Adipocyte (in vitro differentiated cells): ENCODE measurements around the gene PREP.

Experiments
- DNase-seq: peaks from one replicate; pipeline ENCODE4 v3.0.0-alpha.2; 2015; ENCODE audit warnings: low read depth
- H3K27me3 ChIP-seq: replicated peaks from 2 replicates; pipeline ENCODE4 v1.7.0; 2013; ENCODE audit warnings: mild to moderate bottlenecking, low read length, moderate library complexity; ENCODE audit not compliant: control insufficient read depth, insufficient read depth
- H3K36me3 ChIP-seq: 2 replicates; pipeline ENCODE4 v1.7.0; 2013; ENCODE audit warnings: low read length, mild to moderate bottlenecking, moderate library complexity; ENCODE audit not compliant: control insufficient read depth, insufficient read depth, severe bottlenecking
- H3K4me1 ChIP-seq: 2 replicates; pipeline ENCODE4 v1.7.0; 2013; ENCODE audit warnings: mild to moderate bottlenecking, low read length, moderate library complexity; ENCODE audit not compliant: control insufficient read depth, insufficient read depth
- H3K4me3 ChIP-seq: 2 replicates; pipeline ENCODE4 v1.7.0; 2013; ENCODE audit warnings: mild to moderate bottlenecking, low read length, moderate library complexity
- H3K9ac ChIP-seq: 2 replicates; pipeline ENCODE4 v1.7.0; 2013; ENCODE audit warnings: mild to moderate bottlenecking, low read length, moderate library complexity
- H3K9me3 ChIP-seq: 2 replicates; pipeline ENCODE4 v1.7.0; 2013; ENCODE audit warnings: mild to moderate bottlenecking, low read length, moderate library complexity; ENCODE audit not compliant: control insufficient read depth

PREP gene

DNA sequence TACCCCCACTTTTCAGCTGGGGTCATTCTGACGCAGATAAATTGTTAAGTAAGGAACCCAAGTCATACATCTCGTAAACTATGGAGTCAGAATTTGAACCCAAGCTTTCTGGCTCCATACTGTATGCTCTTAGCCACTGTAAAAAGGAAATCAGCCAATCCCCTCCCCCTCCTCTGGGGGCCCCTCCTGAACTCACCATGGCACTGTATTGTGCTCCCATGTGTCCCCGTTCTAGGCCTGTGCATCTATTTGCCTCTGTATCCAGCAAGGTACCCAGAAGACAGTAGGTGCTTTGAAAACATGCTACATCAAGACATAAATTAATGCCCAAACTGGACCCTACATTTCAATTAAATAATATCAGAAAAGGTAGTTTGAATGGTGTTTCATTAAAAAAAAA is 98.5 kb downstream of the PREP start:
- Histone ChIP-seq H3K4me1 (peaks cover 2% of the 10 kb centered on the region), H3K4me3 (no peak overlapping the region), H3K36me3 (peaks cover 27% of the 10 kb centered on the region), H3K9ac (no peak overlapping the region), H3K9me3 (no peaks in the 10 kb centered on the region), H3K27me3 (no peaks in the 10 kb centered on the region)
- no peak for DNase-seq

DNA sequence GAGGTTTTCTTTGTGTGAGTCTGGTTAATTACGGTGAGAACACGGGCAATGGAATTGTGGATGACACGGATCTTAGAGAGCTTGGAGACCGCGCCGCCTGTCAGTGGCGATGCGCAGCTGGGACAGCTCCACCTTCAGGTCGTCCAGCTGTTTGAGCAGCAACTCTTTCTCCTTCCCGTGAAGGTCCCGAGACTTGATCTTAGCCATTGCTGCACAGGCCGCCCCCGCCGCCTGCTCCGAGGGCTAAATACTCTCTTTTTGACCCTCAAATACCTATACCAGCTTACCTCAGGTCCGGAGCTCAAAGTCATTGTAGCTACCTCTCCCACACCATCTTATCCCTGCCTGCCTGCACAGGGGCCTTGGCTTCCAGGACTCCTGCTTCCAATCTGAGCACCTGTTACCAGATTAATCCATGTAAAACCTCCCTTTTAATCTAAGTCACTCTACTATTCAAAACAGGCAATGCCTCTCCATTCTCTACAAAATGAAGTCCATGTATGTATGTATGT is 100.2 kb downstream of the PREP start:
- no peak overlapping the region for H3K9ac ChIP-seq
- no peaks in the 10 kb centered on the region for H3K9me3 ChIP-seq
- peaks cover 33% of the 10 kb centered on the region for H3K36me3 ChIP-seq
- H3K4me3 ChIP-seq: no peak overlapping the region
- no peaks in the 10 kb centered on the region for H3K4me1 ChIP-seq
- H3K27me3 ChIP-seq: no peaks in the 10 kb centered on the region
- no peak for DNase-seq

DNA sequence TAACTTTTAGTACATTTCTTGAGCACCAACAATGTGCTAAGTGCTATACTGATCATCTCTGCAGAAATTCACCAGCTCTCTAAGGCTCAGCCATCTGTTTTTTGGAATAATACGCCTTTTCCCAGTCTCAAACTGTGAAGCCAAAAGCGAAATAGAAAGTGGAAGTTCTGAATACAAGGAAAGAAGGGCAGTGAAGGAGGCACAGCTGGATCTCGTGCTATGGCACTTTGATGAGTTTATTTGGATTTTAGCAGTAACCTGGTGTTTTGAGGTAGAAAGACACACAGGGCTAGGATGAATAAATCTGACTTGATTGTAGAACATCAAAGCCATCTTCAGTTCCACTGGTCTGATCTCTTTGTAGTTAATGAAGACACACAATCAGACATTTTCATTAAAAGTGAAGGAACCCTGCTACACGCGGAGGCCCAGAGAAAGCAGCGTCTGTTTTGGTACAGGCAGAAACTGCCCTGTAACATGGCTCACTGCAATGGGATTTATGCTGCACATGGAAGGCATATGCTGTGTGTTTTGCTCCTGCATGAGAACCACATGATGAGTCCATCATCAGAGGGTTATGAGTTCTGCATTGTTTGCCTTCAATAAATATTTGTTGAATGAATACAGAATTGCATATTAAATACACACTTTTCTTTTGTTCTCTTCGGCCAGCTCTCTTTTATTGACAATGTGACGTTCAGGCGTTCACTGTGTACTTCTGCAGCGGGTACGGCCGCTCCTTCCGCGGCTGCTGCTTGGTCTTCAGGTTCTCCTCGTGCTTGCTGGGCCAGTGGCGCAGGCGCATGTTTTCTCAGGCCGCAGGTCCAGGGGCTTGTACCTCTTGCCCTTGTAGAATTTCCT is 100.9 kb downstream of the PREP start:
- Histone ChIP-seq H3K9me3 (no peaks in the 10 kb centered on the region), H3K4me1 (no peaks in the 10 kb centered on the region), H3K27me3 (no peaks in the 10 kb centered on the region), H3K4me3 (no peak overlapping the region), H3K9ac (no peak overlapping the region), H3K36me3 (peaks cover 28% of the 10 kb centered on the region)
- no peak for DNase-seq

DNA sequence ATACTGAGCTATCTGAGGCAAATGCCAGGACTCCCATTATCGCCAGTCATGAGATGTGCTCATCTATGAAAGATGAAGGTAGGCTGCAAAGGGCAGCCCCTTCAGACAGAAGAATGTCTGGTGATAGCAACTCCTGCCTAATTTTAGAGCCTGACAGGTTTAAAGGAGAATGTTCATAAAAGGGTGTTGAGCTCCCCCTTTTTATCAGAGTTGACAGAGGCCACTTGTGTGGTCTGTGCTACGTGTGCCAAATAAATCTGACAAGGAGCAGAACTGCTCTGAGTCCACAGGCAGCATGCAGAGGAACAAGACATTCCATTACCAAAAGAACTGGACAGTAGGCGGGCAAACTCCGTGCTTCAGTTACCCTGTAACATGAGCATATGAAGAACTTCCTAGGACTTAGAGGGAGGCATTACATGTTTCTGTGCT is 101.8 kb downstream of the PREP start:
- no peak overlapping the region for H3K9ac ChIP-seq
- H3K4me1 ChIP-seq: no peaks in the 10 kb centered on the region
- no peak overlapping the region for H3K4me3 ChIP-seq
- no peaks in the 10 kb centered on the region for H3K27me3 ChIP-seq
- H3K9me3 ChIP-seq: no peaks in the 10 kb centered on the region
- DNase-seq: peak; percentile 31
- peaks cover 27% of the 10 kb centered on the region for H3K36me3 ChIP-seq

DNA sequence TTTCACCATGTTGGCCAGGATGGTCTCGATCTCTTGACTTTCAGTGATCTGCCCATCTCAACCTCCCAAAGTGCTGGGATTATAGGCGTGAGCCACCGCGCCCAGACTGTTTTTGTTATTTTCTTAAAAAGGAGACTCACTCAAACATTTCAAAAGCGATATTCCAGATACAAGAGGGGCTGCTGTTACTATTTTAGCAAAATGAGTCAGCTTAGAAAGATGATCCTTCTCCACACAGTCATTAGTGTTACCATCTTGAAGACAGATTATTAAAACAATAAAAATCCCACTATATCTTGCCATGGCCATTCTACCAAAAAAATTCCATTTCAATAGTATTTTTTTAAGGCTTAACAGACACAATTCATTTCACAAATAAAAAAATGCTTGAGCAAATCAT is 102.8 kb downstream of the PREP start:
- H3K9me3 ChIP-seq: no peaks in the 10 kb centered on the region
- H3K36me3 ChIP-seq: peaks cover 27% of the 10 kb centered on the region
- H3K4me1 ChIP-seq: no peaks in the 10 kb centered on the region
- H3K4me3 ChIP-seq: no peak overlapping the region
- no peak overlapping the region for H3K9ac ChIP-seq
- no peaks in the 10 kb centered on the region for H3K27me3 ChIP-seq
- DNase-seq: no peak

DNA sequence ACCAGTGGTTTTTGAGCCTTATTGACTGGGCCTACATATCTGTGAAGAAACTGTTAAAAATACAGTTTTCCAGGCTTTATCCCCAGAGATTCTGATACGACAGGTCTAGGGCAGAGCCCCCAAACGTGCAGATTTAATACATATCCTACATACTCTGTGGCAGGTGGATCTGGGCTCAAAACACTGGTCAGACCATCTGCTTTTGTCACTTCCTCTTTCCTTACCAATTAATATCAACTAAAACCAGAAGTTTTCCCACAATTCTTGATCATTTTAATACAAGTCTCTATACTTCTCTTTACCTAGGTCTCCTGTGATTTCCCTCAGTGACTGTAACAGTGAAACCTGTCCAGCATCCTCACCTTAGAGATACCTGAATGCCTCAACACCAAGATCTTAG is 108.8 kb downstream of the PREP start:
- Histone ChIP-seq H3K27me3 (no peaks in the 10 kb centered on the region), H3K36me3 (peaks cover 11% of the 10 kb centered on the region), H3K4me1 (no peaks in the 10 kb centered on the region), H3K9ac (no peak overlapping the region), H3K4me3 (no peak overlapping the region), H3K9me3 (no peaks in the 10 kb centered on the region)
- no peak for DNase-seq

DNA sequence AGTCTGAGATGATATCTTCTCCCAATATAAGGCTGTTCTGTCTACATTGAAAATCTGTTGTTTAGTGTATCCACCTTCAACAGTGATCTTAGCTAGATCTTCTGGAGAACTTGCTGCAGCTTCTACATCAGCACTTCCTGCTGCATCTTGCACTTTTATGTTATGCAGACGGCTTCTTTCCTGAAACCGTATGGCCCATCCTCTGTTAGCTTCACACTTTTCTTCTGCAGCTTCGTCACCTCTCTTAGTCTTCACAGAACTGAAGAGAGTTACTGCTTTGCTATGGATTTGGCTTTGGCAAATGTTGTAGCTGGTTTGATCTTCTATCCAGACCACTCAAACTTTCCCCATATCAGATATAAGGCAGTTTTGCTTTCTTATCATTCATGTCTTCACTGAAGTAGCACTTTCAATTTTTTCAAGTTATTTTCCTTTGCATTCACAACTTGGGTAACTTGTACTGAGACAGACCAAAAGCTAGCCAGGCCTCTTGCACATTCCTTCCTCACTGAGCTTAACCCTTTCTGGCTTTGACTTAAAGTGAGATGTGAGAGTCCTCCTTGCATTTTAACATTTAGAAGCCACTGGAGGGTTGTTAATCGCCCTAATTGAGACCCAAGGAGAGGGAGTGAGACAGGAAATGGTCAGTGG is 110.1 kb downstream of the PREP start:
- no peaks in the 10 kb centered on the region for H3K4me1 ChIP-seq
- H3K27me3 ChIP-seq: no peaks in the 10 kb centered on the region
- H3K4me3 ChIP-seq: no peak overlapping the region
- H3K9me3 ChIP-seq: no peaks in the 10 kb centered on the region
- no peak overlapping the region for H3K9ac ChIP-seq
- peaks cover 12% of the 10 kb centered on the region for H3K36me3 ChIP-seq
- no peak for DNase-seq

DNA sequence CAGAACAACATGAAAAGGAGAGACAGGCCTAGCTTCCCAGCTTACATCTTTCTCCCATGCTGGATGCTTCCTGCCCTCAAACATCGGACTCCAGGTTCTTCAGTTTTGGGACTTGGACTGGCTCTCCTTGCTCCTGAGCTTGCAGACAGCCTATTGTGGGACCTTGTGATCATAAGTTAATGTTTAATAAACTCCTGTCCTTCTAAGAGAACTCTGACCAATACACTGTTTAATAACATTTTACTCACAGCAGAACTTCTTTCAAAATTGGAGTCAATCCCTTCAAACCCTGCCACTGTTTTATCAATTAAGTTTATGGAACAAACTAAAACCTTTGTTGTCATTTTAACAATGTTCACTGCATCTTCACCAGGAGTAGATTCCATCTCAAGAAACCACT is 111.4 kb downstream of the PREP start:
- no peak overlapping the region for H3K9ac ChIP-seq
- peaks cover 18% of the 10 kb centered on the region for H3K36me3 ChIP-seq
- H3K9me3 ChIP-seq: no peaks in the 10 kb centered on the region
- H3K27me3 ChIP-seq: no peaks in the 10 kb centered on the region
- no peaks in the 10 kb centered on the region for H3K4me1 ChIP-seq
- DNase-seq: no peak
- H3K4me3 ChIP-seq: no peak overlapping the region

DNA sequence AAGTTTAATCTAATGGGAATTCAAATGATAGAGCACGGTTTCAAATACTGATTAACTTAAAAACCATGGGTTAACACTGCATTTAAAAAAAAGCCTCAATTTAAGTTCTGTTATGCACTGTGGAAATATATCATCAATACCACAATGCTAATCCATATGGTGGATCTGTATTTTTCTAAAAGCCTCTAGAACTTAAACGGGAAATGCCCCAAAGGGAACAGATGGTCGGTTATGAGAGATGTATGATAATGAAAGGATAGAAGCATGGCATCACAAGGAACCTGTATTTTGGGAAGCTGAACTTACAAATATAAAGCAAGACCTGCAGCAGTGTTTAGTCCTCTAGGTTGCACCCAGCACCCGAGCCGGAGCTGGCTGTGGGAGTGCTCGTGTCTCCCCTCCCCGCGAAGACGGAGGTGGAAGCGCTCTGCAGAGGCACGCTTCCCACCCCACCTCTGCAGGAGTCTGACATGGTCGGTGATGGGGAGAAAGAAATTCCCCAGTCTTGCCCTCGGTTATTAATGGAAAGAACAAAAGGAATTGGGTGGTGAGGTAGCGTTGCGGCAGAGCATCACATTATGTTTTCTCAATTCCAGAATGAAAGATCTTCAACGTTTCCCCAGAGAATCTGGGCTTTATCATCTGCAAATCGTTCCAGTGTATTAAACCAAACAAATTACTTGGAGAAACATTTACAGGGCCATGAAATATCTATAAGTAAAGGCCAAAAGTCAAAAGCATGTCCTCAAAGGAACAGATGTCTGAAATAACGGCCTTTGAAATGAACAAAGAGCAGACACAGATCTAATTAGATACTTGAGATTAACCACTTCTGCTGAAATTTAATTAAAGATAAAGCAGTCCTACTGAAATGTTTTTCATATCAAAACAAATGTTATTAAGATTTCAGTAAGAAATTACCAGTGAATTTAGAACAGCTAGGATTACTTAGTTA is 120.0 kb downstream of the PREP start:
- Histone ChIP-seq H3K27me3 (no peaks in the 10 kb centered on the region), H3K9ac (no peak overlapping the region), H3K4me1 (no peaks in the 10 kb centered on the region), H3K4me3 (no peak overlapping the region), H3K36me3 (peaks cover 70% of the 10 kb centered on the region), H3K9me3 (no peaks in the 10 kb centered on the region)
- DNase-seq: no peak

DNA sequence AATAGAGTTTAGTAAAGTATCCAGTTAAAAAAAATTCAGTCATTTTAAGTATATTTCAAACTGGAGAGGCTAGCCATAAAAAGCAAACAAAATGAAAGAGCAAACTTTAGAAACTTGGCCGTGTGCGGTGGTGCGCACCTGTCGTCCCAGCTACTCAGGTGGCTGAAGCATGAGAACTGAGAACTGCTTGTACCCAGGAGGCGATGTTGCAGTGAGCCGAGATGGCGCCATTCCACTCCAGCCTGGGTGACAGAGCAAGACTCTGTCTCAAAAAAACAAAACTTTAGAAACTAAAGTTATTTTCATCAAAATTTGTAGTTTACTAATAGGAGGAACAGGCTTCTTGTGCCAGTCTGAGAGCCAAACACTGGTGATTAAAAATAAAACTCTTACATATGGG is 122.8 kb downstream of the PREP start:
- DNase-seq: no peak
- Histone ChIP-seq H3K36me3 (peaks cover 83% of the 10 kb centered on the region), H3K9me3 (no peaks in the 10 kb centered on the region), H3K4me3 (no peak overlapping the region), H3K27me3 (no peaks in the 10 kb centered on the region), H3K9ac (no peak overlapping the region), H3K4me1 (no peaks in the 10 kb centered on the region)

DNA sequence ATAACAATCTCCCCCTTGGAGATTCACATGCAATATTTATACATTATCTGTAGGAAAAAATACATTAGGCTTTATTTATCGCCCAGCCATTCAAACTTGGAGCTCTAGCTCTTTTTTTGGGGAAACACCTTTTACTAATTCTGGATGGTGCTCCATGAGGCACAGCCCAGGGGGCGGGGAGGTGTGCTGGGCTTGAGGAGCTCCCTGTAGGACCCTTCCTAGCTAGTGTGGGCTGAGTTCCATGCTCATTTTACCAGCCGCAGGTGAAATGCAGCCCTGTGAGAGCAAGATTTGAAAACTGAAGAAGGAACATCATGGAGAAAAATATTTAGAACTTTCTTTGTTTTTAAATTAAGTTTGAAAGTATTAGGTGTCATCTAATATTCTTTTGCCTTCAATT is 123.4 kb downstream of the PREP start:
- Histone ChIP-seq H3K36me3 (peaks cover 83% of the 10 kb centered on the region), H3K9me3 (no peaks in the 10 kb centered on the region), H3K4me3 (no peak overlapping the region), H3K4me1 (no peaks in the 10 kb centered on the region), H3K27me3 (no peaks in the 10 kb centered on the region), H3K9ac (no peak overlapping the region)
- no peak for DNase-seq
